Suppressor macrophage treated with lipopolysaccharide for 1 hour (primary cell): Measurements from ENCODE around the gene ATXN7.

Experiments
- DNase-seq, 3 donors: peaks; one replicate each; pipeline ENCODE4 v3.0.0-alpha.2; 2020 to 2022

Gene ATXN7

DNA sequence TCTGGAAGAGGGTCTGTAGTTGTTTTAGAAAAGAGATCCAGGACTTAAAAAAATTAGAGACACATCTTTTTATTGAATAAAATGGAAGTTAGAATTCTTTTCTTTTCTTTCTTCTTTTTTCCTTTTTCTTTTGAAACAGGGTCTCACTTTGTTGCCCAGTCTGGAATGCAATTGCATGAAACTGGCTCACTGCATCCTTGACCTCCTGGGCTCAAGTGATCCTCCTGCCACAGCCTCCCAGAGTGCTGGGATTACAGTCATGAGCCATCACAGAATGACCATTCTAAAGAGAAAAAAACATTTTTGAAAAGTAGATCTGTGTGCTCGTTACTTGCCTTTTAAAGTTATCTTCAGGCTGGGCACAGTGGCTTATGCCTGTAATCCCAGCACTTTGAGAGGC, 3.6 kb downstream of the ATXN7 start:
- DNase-seq, result no peak

- no peak for DNase-seq
These were observed 6.4 kb downstream of the ATXN7 start for GRCh38 chr3:63869940-63870614.

DNA sequence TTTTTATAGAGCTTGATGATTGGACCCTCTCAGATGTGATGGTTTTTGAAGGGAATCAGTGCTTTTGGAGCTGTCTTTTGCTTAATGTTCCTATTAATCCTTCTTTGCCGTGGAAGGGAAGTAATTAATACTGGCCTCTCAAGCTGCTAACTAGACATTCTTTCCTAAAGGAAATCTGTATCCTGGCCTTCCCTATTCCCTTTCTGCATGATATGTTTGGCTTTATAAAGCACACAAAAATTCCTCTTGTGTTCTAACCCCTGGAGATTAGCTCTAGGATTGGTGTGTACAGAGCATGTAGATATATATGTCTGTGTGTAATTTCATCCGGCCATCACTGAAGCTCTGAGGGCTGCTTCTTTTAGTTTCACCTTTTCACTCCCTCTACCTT, 6.9 kb downstream of the ATXN7 start:
- DNase-seq, result no peak

- DNase-seq, result no peak
These were observed 8.7 kb downstream of the ATXN7 start for GRCh38 chr3:63872135-63872924.

DNA sequence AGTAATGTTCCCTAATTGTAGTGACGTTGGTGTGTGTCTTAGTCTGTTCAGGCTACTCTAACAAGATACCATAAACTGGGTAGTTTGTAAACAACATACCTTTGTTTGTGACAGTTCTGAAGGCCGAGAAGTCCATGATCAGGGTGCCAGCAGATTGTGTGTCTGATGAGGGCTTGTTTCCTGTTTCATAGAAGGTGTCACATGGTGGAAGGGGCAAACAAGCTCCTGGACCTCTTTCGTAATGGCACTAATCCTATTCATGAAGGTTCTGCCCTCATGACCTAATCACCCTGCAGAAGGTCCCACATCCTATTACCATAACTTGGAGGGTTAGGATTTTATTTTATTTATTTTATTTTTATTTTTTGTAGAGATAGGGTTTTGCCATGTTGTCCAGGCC, 11.1 kb downstream of the ATXN7 start:
- peak; percentile 26 to 48 (median 39) for DNase-seq

GRCh38 chr3:63875510-63875909, 11.8 kb downstream of the ATXN7 start:
- no peak for DNase-seq

- DNase-seq, result no peak
These were observed 12.6 kb downstream of the ATXN7 start for GRCh38 chr3:63876260-63876659.

- no peak for DNase-seq
These were observed 14.2 kb downstream of the ATXN7 start for GRCh38 chr3:63877737-63878393.

GRCh38 chr3:63878394-63879060, 14.9 kb downstream of the ATXN7 start:
- no peak for DNase-seq

GRCh38 chr3:63880653-63881052, 17.0 kb downstream of the ATXN7 start:
- DNase-seq, result no peak

GRCh38 chr3:63886858-63887257, 23.2 kb downstream of the ATXN7 start:
- DNase-seq, result no peak

- no peak for DNase-seq
These were observed 27.9 kb downstream of the ATXN7 start for GRCh38 chr3:63891518-63891917.

- DNase-seq, result no peak
These were observed 29.2 kb downstream of the ATXN7 start for GRCh38 chr3:63892773-63893352.

DNA sequence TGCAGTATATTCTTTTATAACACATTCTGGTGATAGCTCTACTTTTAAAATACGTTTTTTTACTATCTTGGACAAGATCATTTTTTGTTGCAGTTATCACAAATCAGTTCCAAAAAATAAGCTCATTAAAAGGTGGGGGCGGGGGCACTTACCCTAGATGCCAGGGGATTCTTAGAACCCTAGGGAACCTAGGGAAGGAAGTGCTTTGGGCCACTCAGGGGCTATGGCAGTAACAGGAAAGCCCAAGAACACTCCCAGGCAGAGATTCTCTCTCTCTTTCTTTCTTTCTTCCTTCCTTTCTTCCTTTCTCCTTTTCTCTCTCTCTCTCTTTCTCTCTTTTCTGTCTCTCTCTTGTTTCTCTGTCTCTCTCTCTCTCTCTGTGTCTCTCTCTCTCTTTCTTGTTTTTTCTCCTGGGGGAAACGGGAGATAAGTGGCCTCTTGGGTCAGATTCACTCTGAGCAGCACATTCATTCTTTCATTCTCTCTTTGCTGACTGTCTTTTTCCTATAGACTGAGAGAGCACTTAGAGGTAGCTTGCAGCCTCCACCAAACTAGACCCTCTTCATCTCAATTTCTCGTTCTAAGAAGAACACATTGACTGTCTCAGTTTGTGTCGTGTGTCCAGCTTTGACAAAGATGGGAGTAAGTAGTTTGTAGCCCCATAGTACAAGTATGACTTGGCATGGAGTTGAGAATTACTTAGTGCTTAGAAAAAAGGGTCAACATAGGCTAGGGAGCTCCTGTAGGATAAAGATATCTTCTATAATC, 31.9 kb downstream of the ATXN7 start:
- DNase-seq, result no peak

GRCh38 chr3:63896332-63897030, 32.8 kb downstream of the ATXN7 start:
- peak in 2 of 3 donors; percentile 14 to 22 for DNase-seq

DNA sequence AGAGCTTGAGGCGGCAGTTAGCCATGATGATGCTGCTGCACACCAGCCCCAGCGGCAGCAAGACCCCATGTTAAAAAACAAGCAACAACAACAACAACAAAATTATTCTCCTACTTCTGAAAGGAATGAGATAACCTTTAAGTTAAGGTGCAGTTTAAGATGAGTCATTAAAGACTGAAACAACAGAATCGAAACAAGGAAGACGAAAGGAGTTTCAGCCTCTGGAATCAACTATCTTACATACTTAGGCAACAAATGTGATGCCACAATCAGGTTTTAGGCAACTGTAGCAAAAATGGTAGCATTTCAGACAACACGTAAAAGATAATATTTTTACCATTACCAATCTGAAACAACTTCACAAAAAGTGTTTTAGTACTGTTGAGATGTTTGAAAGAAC, 36.3 kb downstream of the ATXN7 start:
- DNase-seq, result no peak

GRCh38 chr3:63900459-63900858, 36.8 kb downstream of the ATXN7 start:
- peak; percentile 83 to 88 (median 83) for DNase-seq

- no peak for DNase-seq
These were observed 42.3 kb downstream of the ATXN7 start for GRCh38 chr3:63905731-63906620.

GRCh38 chr3:63908081-63908736, 44.5 kb downstream of the ATXN7 start:
- DNase-seq, result no peak

- no peak for DNase-seq
These were observed 45.1 kb downstream of the ATXN7 start for GRCh38 chr3:63908776-63909175.
